DND-41 (cell line): Measurements from ENCODE around the gene SIX3.

ENCODE experiments used
- ATAC-seq: fragments of 200-7000 bp; cut with Tn5 transposase; 3 replicates; pipeline ENCODE4 v1.9.1; 2021; ENCODE audit warnings: low read depth; ENCODE audit not compliant: insufficient read depth
- DNase-seq: peaks from one replicate; pipeline ENCODE4 v3.0.0-alpha.2; 2020
- H2AFZ ChIP-seq: 2 replicates; pipeline ENCODE4 v1.6.0; 2012; ENCODE audit warnings: low read depth, low read length
- H3K27ac ChIP-seq: 2 replicates; pipeline ENCODE4 v1.5.1; 2012; ENCODE audit warnings: low read length, inconsistent platforms
- H3K27me3 ChIP-seq: fragments of 200-600 bp; sonication (generic); 2 replicates; pipeline ENCODE4 v1.6.0; 2012; ENCODE audit warnings: low read length, mild to moderate bottlenecking, inconsistent platforms; ENCODE audit not compliant: insufficient read depth, poor library complexity
- H3K36me3 ChIP-seq: 2 replicates; pipeline ENCODE4 v1.5.1; 2012; ENCODE audit warnings: low read length, inconsistent platforms; ENCODE audit not compliant: insufficient read depth
- H3K4me1 ChIP-seq: 2 replicates; pipeline ENCODE4 v1.5.1; 2012; ENCODE audit warnings: mild to moderate bottlenecking, low read length; ENCODE audit not compliant: insufficient read depth
- H3K4me2 ChIP-seq: 2 replicates; pipeline ENCODE4 v1.6.0; 2012; ENCODE audit warnings: mild to moderate bottlenecking, moderate library complexity, low read length, inconsistent platforms; ENCODE audit not compliant: insufficient read depth
- H3K4me3 ChIP-seq, 2 experiments: fragments of 200-600 bp in 1 of 2; shearing (Covaris generic) in 1 of 2; 2 replicates each; pipeline ENCODE4 v1.5.1; 2012 to 2016; ENCODE audit warnings: inconsistent platforms in 2 of 2, low read length in 2 of 2, mild to moderate bottlenecking in 2 of 2, low read depth in 1 of 2, moderate library complexity in 1 of 2
- H3K79me2 ChIP-seq: 2 replicates; pipeline ENCODE4 v1.6.0; 2012; ENCODE audit warnings: low read length, inconsistent platforms; ENCODE audit not compliant: insufficient read depth
- H3K9ac ChIP-seq: 2 replicates; pipeline ENCODE4 v1.6.0; 2012; ENCODE audit warnings: low read depth, mild to moderate bottlenecking, inconsistent platforms, low read length, moderate library complexity
- H3K9me3 ChIP-seq: 2 replicates; pipeline ENCODE4 v1.5.1; 2012; ENCODE audit warnings: low read length, moderate library complexity, mild to moderate bottlenecking, inconsistent platforms; ENCODE audit not compliant: insufficient read depth, severe bottlenecking
- H4K20me1 ChIP-seq: 2 replicates; pipeline ENCODE4 v1.6.0; 2012; ENCODE audit warnings: low read length; ENCODE audit not compliant: insufficient read depth
- CTCF ChIP-seq: IDR thresholded peaks from 2 replicates; pipeline ENCODE4 v1.5.1; 2012; ENCODE audit warnings: borderline replicate concordance, low read length, moderate library complexity, mild to moderate bottlenecking; ENCODE audit not compliant: poor library complexity, severe bottlenecking; ENCODE audit errors: extremely low read depth
- EZH2 ChIP-seq: IDR thresholded peaks from 3 replicates; pipeline ENCODE4 v1.6.1; 2012; ENCODE audit warnings: borderline replicate concordance, low read depth, mild to moderate bottlenecking, moderate library complexity, low read length, inconsistent platforms; ENCODE audit not compliant: severe bottlenecking

Gene SIX3

GRCh38 chr2:44964752-44965236, 23.3 kb downstream of the SIX3 start:
- TF ChIP-seq EZH2 (no peak), CTCF (peak; percentile 35)
- H3K79me2 ChIP-seq: no peaks in the 10 kb centered on the region
- H3K9ac ChIP-seq: no peak overlapping the region
- DNase-seq: peak; percentile 27
- no peaks in the 10 kb centered on the region for H3K9me3 ChIP-seq
- H3K36me3 ChIP-seq: no peaks in the 10 kb centered on the region
- peak; percentile 55; the same call in 2 of the 3 replicates for ATAC-seq
- H3K27me3 ChIP-seq: no peaks in the 10 kb centered on the region
- H3K4me3 ChIP-seq: no peak overlapping the region
- no peak overlapping the region for H2AFZ ChIP-seq
- H3K4me1 ChIP-seq: no peaks in the 10 kb centered on the region
- no peak overlapping the region for H3K27ac ChIP-seq
- no peaks in the 10 kb centered on the region for H4K20me1 ChIP-seq
- H3K4me2 ChIP-seq: no peak overlapping the region

- Histone ChIP-seq H3K36me3 (no peaks in the 10 kb centered on the region), H4K20me1 (no peaks in the 10 kb centered on the region), H3K9me3 (no peaks in the 10 kb centered on the region), H3K4me3 (no peak overlapping the region), H3K27ac (no peak overlapping the region), H2AFZ (no peak overlapping the region), H3K4me2 (no peak overlapping the region), H3K9ac (no peak overlapping the region), H3K79me2 (no peaks in the 10 kb centered on the region), H3K4me1 (no peaks in the 10 kb centered on the region), H3K27me3 (no peaks in the 10 kb centered on the region)
- DNase-seq (no peak), ATAC-seq (no peak)
- TF ChIP-seq CTCF (no peak), EZH2 (no peak)
Measured at GRCh38 chr2:44965684-44966083, 24.2 kb downstream of the SIX3 start.

GRCh38 chr2:44967056-44967455, 25.6 kb downstream of the SIX3 start:
- Histone ChIP-seq H3K4me3 (no peak overlapping the region), H4K20me1 (no peaks in the 10 kb centered on the region), H3K27me3 (no peaks in the 10 kb centered on the region), H3K4me2 (no peak overlapping the region), H3K27ac (no peak overlapping the region), H3K9me3 (no peaks in the 10 kb centered on the region), H3K36me3 (no peaks in the 10 kb centered on the region), H3K4me1 (no peaks in the 10 kb centered on the region), H3K79me2 (no peaks in the 10 kb centered on the region), H3K9ac (no peak overlapping the region), H2AFZ (no peak overlapping the region)
- TF ChIP-seq EZH2 (no peak), CTCF (no peak)
- no peak for DNase-seq
- no peak for ATAC-seq
